Fibroblast of villous mesenchyme (primary cell): ENCODE measurements around the gene ERP44. TPM values are rescaled to one million over a fixed set of nuclear protein-coding genes. Genes with fewer than 3 reads are reported as not detected.

Source experiments
- DNase-seq: peaks from one replicate; pipeline ENCODE4 v3.0.0-alpha.2; 2010; ENCODE audit warnings: low read depth
- H3K4me3 ChIP-seq: 2 replicates; pipeline ENCODE4 v1.5.1; 2011; ENCODE audit warnings: low read depth, mild to moderate bottlenecking, low read length
- total RNA-seq: library from RNA; depleted of rRNA; stranded (reverse); fragments of >200 nt; gene quantifications from 2 replicates; pipeline ENCODE4 v1.2.3, GENCODE V29; 2012
- TF ChIP-seq, protein P1 (sequence below): IDR thresholded peaks from 2 replicates; pipeline ENCODE4 v1.5.1; 2012; ENCODE audit warnings: low read depth, mild to moderate bottlenecking, low read length; ENCODE audit not compliant: insufficient read depth

ERP44 gene
- total RNA-seq, 1 donor = 22.0 TPM

DNA sequence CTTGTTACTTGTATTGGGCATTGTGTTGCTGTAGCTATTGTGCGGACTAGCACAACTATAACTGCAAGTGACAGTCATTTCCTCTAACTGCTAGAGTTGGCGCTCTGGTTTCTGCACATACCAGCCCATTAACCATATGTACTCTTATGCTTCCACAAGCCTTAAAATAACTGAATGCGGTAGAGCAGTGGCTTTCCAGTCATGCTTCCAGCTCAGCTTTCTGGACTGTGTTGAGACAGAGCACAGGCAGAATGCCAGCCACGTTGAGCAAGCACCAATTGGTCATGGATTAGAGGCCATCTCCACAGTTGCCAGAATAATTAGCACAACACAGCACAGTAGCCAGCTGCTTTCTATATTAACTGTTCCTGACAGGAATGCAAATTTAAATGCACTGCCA is 12.4 kb upstream of the ERP44 start:
- TF ChIP-seq, protein P1, sequence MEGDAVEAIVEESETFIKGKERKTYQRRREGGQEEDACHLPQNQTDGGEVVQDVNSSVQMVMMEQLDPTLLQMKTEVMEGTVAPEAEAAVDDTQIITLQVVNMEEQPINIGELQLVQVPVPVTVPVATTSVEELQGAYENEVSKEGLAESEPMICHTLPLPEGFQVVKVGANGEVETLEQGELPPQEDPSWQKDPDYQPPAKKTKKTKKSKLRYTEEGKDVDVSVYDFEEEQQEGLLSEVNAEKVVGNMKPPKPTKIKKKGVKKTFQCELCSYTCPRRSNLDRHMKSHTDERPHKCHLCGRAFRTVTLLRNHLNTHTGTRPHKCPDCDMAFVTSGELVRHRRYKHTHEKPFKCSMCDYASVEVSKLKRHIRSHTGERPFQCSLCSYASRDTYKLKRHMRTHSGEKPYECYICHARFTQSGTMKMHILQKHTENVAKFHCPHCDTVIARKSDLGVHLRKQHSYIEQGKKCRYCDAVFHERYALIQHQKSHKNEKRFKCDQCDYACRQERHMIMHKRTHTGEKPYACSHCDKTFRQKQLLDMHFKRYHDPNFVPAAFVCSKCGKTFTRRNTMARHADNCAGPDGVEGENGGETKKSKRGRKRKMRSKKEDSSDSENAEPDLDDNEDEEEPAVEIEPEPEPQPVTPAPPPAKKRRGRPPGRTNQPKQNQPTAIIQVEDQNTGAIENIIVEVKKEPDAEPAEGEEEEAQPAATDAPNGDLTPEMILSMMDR = no peak
- peak; percentile 97 for DNase-seq
- H3K4me3 ChIP-seq = no peak overlapping the region

DNA sequence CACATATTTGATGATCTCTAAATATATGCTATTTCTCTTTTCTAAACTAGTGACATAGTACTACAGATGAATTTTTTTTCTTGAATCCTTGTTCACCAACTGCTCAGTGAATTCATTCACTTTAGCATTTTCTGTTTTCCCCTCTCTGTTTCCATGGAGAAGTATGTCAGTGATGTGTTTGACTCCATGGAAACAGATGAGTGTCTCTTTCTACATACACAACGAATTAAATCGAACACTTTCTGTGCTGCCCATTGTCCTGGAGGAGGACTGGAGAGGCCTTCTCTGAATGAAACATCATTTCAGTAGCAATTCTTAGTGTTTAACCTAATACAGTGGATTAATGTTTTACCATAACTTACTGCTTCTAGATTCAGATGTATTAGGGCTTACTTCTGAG is 9.8 kb upstream of the ERP44 start:
- TF ChIP-seq, protein P1 = no peak
- DNase-seq = no peak
- no peak overlapping the region for H3K4me3 ChIP-seq

DNA sequence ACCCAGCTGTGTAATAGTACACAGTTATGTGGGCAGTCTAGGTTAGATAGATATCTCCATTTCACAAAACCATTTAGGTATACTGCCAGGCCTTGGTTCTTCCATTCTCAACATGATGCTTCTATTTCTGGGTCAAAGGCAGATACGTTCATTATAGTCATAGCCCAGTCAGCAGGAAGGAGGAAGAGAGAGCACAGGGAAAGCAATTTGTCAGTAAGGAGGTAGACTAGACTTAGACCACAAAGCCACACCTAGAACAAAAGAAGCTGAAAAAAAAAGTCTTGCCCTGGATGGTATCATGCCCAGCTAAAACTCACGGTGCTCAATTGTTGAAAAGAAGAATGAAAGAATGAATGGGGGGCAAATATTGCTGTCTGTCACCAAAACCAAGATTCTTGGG is 7.8 kb upstream of the ERP44 start:
- DNase-seq = no peak
- TF ChIP-seq, protein P1 = no peak
- H3K4me3 ChIP-seq = no peak overlapping the region

DNA sequence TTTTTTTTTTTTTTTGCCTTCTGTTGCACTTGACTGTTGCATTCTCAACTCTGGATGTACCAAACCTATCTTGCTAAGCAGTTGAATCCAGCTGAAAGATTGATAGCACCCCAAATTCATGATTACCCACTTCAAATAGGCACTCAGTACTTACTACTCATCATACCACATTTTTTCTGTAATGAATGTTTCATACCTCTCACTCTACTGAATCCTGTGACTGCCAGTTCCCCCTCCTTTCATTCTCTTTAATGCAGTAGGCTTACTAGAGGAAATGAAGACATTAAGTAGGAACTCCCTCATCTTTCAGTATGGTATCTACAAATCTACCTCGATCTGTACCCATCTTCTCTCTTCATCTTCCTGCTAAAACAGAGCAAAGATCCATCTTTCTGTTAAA is 7.1 kb upstream of the ERP44 start:
- no peak for DNase-seq
- TF ChIP-seq, protein P1 = no peak
- no peak overlapping the region for H3K4me3 ChIP-seq

DNA sequence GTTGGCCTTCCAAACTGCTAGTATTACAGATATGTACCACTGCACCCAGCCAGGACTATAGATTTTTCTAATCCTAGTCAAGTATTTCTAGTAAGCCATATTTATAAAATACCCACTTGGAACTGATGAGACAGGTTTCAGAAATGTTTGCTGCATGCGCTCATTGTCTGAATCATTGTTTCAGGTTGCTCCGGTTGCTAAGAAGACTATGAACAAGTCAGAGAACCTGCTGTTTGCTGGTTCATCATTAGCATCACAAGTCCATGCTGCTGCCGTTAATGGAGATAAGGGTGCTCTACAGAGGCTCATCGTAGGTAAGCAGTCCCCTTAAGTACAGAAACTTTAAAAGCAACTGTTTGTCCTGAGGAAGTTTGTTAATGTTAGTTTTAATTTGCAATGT is 5.5 kb upstream of the ERP44 start:
- DNase-seq = no peak
- TF ChIP-seq, protein P1 = no peak
- H3K4me3 ChIP-seq = no peak overlapping the region

DNA sequence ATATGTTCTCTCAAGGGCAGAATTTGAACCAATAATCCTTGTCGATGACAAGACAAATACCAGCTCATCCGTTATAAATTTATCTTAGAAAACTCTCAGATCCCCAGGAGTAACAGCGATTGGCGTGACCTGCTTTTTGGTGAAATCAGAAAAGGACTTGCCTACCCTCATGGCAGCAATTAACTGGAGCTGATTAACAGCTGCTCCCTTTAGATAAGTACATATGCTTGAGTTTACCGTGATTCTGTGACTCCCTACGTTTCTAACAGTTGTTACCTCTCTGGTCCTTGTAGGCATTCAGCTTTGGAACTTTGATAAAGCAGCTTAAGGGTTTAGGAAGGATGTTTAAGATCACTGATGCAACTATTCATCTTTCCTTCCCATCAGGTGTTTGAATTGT is 2.8 kb upstream of the ERP44 start:
- H3K4me3 ChIP-seq = no peak overlapping the region
- TF ChIP-seq, protein P1 = no peak

DNA sequence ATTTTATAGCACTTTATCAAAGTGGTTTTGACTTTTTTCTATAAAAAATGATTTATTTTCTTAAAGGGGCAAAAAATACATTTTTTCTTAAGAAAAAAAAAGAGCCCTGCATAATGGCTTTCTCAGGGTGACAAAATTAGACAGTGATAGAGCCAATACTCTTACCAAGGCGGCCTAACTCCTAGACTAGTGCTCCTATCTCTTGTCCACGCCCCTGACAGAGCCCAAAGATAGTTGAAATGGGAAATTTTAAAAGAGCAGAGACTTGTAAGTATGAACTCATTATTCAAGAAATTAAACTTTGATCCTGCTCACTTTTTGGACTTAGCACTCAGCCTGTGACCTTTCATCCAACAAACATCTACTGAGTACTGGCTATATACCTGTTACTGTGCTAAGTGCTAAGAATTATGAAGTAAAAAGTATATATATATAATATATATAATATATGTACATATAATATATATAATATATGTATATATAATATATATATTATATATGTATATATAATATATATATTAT is 1.4 kb upstream of the ERP44 start:
- TF ChIP-seq, protein P1 = no peak
- peak overlapping the region; percentile 90 for H3K4me3 ChIP-seq
- no peak for DNase-seq

More for the DNA sequence above, 2.8 kb upstream of the ERP44 start:
- DNase-seq = no peak
